Transverse colon (tissue), 4 donors: ENCODE measurements around the gene FIP1L1.

ENCODE experiments used
- EP300 ChIP-seq: sonication (generic); formaldehyde crosslinking; IDR thresholded peaks from one replicate; pipeline ENCODE4 v1.6.1; 2017; ENCODE audit warnings: antibody characterized with exemption, low read depth
- POLR2A ChIP-seq: fragments of 450-650 bp; IDR thresholded peaks from one replicate; pipeline ENCODE4 v1.6.1; 2016; ENCODE audit warnings: antibody characterized with exemption, mild to moderate bottlenecking, moderate library complexity
- POLR2AphosphoS5 ChIP-seq, 3 donors: sonication (generic); formaldehyde crosslinking; IDR thresholded peaks; one replicate each; pipeline ENCODE4 v1.6.1; 2016; ENCODE audit warnings: antibody characterized with exemption in 3 of 3
- TF ChIP-seq, protein P1 (sequence below), 5 experiments: fragments of 200-600 bp in 3 of 5; fragments of 450-650 bp in 2 of 5; sonication (generic) in 3 of 5; IDR thresholded peaks; 1 replicate in 2 of 5; 2 replicates in 3 of 5; pipeline ENCODE4 v1.5.1; 2016 to 2017; ENCODE audit warnings: antibody characterized with exemption in 5 of 5, inconsistent platforms in 3 of 5, mild to moderate bottlenecking in 2 of 5, moderate library complexity in 1 of 5

GRCh38 chr4:53349091-53349491, 28.4 kb upstream of the FIP1L1 start:
- TF ChIP-seq, protein P1, sequence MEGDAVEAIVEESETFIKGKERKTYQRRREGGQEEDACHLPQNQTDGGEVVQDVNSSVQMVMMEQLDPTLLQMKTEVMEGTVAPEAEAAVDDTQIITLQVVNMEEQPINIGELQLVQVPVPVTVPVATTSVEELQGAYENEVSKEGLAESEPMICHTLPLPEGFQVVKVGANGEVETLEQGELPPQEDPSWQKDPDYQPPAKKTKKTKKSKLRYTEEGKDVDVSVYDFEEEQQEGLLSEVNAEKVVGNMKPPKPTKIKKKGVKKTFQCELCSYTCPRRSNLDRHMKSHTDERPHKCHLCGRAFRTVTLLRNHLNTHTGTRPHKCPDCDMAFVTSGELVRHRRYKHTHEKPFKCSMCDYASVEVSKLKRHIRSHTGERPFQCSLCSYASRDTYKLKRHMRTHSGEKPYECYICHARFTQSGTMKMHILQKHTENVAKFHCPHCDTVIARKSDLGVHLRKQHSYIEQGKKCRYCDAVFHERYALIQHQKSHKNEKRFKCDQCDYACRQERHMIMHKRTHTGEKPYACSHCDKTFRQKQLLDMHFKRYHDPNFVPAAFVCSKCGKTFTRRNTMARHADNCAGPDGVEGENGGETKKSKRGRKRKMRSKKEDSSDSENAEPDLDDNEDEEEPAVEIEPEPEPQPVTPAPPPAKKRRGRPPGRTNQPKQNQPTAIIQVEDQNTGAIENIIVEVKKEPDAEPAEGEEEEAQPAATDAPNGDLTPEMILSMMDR (IDR thresholded peaks at IDR 0.05), result no peak
- no peak for TF ChIP-seq POLR2AphosphoS5 (IDR thresholded peaks at IDR 0.05)
- no peak for TF ChIP-seq EP300
- TF ChIP-seq POLR2A, result no peak
